Measurements from ENCODE around the gene ACTN3.
"Not testable (repeated sequence)": the region's sequence is repeated elsewhere in the genome, so short reads cannot be mapped to it uniquely, and the experiment has no call there.

ACTN3 gene

DNA sequence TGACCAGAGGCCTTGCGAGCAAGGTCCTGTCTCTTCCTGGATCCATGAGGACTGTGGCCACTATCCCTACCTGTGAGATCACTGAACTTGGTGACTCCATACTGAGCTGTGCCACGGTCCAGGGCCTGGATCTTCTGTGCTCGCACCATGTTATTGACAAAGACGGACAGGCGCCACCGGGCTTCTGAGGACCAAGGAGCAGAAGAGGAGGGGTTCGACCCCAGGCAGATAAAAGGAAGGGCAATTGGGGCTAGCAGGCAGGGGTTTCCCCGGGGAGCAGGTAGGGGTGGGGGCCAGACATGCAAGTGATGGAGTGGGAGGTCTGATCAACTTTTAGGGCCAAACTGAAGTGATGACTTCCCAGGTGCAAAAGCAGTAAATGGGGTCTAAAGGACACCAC lies 19.5 kb downstream of the ACTN3 start:
- no peak overlapping the region for H3K4me3 ChIP-seq (ENCODE audit: low read length)
- no peak overlapping the region for H3K27ac ChIP-seq (ENCODE audit: low read depth, low read length)
- H3K9me3 ChIP-seq (ENCODE audit: insufficient read depth, low read depth, low read length) = no peaks in the 10 kb centered on the region
- peaks cover 14% of the 10 kb centered on the region for H3K4me1 ChIP-seq (ENCODE audit: insufficient read depth, low read length)
- H3K36me3 ChIP-seq (ENCODE audit: insufficient read depth, low read length) = peaks cover 21% of the 10 kb centered on the region; the same call in 1 of the 2 replicates
- WGBS = 95% methylated on average over 8 of the region's 8 CpGs
- H3K9ac ChIP-seq (ENCODE audit: low read depth, low read length) = no peak overlapping the region
- H3K27me3 ChIP-seq (ENCODE audit: insufficient read depth, low read length) = no peaks in the 10 kb centered on the region

DNA sequence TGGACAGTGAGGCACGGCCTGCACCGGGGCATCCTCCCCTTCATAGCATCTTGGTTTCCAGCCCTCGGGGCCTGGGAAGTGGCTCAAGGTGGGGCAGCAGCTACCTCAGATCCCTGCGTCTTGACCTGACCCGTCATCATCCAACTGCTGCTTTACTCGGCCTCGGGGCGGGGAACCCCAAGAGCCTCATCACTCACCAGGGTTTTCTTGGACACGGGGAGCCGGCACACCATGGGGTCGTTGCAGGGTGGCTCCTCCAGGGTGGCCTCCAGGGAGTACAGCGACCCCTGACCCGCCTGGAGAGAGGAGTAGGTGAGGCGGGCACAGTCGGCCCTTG lies 21.1 kb downstream of the ACTN3 start:
- Histone ChIP-seq H3K9me3 (ENCODE audit: insufficient read depth, low read depth, low read length) (peaks cover 4% of the 10 kb centered on the region; the same call in 1 of the 2 replicates), H3K9ac (ENCODE audit: low read depth, low read length) (no peak overlapping the region), H3K27ac (ENCODE audit: low read depth, low read length) (no peak overlapping the region), H3K4me1 (ENCODE audit: insufficient read depth, low read length) (peaks cover 14% of the 10 kb centered on the region), H3K4me3 (ENCODE audit: low read length) (peak overlapping the region; percentile 39), H3K27me3 (ENCODE audit: insufficient read depth, low read length) (no peaks in the 10 kb centered on the region), H3K36me3 (ENCODE audit: insufficient read depth, low read length) (peaks cover 7% of the 10 kb centered on the region; the same call in 1 of the 2 replicates)
- 84% methylated on average over 15 of the region's 15 CpGs for WGBS

GRCh38 chr11:66568124-66568916 lies 21.6 kb downstream of the ACTN3 start, which contains the start of gene CTSF:
CTSF (minus strand) TSS chr11:66568606; CDS start chr11:66568486, 120 bp downstream.
- Histone ChIP-seq H3K9me3 (ENCODE audit: insufficient read depth, low read depth, low read length) (peaks cover 4% of the 10 kb centered on the region; the same call in 1 of the 2 replicates), H3K4me3 (ENCODE audit: low read length) (peak within 1 kb of the TSS; percentile 39), H3K27me3 (ENCODE audit: insufficient read depth, low read length) (no peaks in the 10 kb centered on the region), H3K36me3 (ENCODE audit: insufficient read depth, low read length) (peaks cover under 1% of the 10 kb centered on the region; the same call in 1 of the 2 replicates), H3K4me1 (ENCODE audit: insufficient read depth, low read length) (peaks cover 14% of the 10 kb centered on the region), H3K27ac (ENCODE audit: low read depth, low read length) (peak within 1 kb of the TSS; percentile 99; the same call in 1 of the 2 replicates), H3K9ac (ENCODE audit: low read depth, low read length) (peak within 1 kb of the TSS; percentile 37; the same call in 1 of the 2 replicates)
- WGBS = 69% methylated on average over 77 of the region's 77 CpGs

DNA sequence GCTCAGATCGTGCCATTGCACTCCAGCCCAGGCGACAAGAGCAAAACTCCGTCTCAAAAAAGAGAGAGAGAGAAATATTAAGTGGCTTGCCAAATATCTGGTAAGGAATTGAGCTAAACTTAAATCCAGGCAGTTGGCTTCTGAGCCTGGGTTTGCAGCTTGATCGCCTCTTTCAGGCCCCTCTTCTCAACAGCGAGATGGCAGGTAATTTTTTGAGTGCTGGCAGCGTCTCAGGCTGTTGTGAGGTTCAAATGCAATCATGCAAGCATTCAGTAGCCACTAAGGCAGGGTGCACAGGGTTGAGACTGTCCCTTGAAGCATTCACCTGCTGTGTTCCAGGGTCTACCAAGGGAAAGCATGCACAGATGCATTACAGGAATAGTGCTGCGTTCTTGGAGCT lies 22.4 kb downstream of the ACTN3 start:
- H3K9me3 ChIP-seq (ENCODE audit: insufficient read depth, low read depth, low read length) = peaks cover 4% of the 10 kb centered on the region; the same call in 1 of the 2 replicates
- peaks cover 14% of the 10 kb centered on the region for H3K4me1 ChIP-seq (ENCODE audit: insufficient read depth, low read length)
- H3K27ac ChIP-seq (ENCODE audit: low read depth, low read length) = peak overlapping the region; percentile 99; the same call in 1 of the 2 replicates
- WGBS = 90% methylated on average over 7 of the region's 7 CpGs
- H3K9ac ChIP-seq (ENCODE audit: low read depth, low read length) = no peak overlapping the region
- no peak overlapping the region for H3K4me3 ChIP-seq (ENCODE audit: low read length)
- no peaks in the 10 kb centered on the region for H3K36me3 ChIP-seq (ENCODE audit: insufficient read depth, low read length)
- no peaks in the 10 kb centered on the region for H3K27me3 ChIP-seq (ENCODE audit: insufficient read depth, low read length)

- Histone ChIP-seq H3K4me3 (ENCODE audit: low read length) (no peak overlapping the region), H3K27ac (ENCODE audit: low read depth, low read length) (peak overlapping the region; percentile 99), H3K27me3 (ENCODE audit: insufficient read depth, low read length) (no peaks in the 10 kb centered on the region), H3K36me3 (ENCODE audit: insufficient read depth, low read length) (no peaks in the 10 kb centered on the region), H3K9ac (ENCODE audit: low read depth, low read length) (peak overlapping the region; percentile 63), H3K4me1 (ENCODE audit: insufficient read depth, low read length) (peaks cover 14% of the 10 kb centered on the region), H3K9me3 (ENCODE audit: insufficient read depth, low read depth, low read length) (peaks cover 4% of the 10 kb centered on the region; the same call in 1 of the 2 replicates)
- WGBS = 47% methylated on average over 4 of the region's 5 CpGs
These were observed 23.6 kb downstream of the ACTN3 start for GRCh38 chr11:66570079-66570849.

- H3K4me1 ChIP-seq (ENCODE audit: insufficient read depth, low read length) = peaks cover 14% of the 10 kb centered on the region
- peak overlapping the region; percentile 99 for H3K27ac ChIP-seq (ENCODE audit: low read depth, low read length)
- WGBS = 94% methylated on average over 1 of the region's 2 CpGs
- no peak overlapping the region for H3K4me3 ChIP-seq (ENCODE audit: low read length)
- peaks cover 4% of the 10 kb centered on the region; the same call in 1 of the 2 replicates for H3K9me3 ChIP-seq (ENCODE audit: insufficient read depth, low read depth, low read length)
- H3K36me3 ChIP-seq (ENCODE audit: insufficient read depth, low read length) = no peaks in the 10 kb centered on the region
- peak overlapping the region; percentile 63; the same call in 1 of the 2 replicates for H3K9ac ChIP-seq (ENCODE audit: low read depth, low read length)
- no peaks in the 10 kb centered on the region for H3K27me3 ChIP-seq (ENCODE audit: insufficient read depth, low read length)
These were observed 24.1 kb downstream of the ACTN3 start for GRCh38 chr11:66570850-66571180.

GRCh38 chr11:66579017-66579606 lies 32.4 kb downstream of the ACTN3 start:
- Histone ChIP-seq H3K9me3 (ENCODE audit: insufficient read depth, low read depth, low read length) (0 out of 2 replicates have a peak, but pooled peaks cover 9% of the 10 kb centered on the region), H3K9ac (ENCODE audit: low read depth, low read length) (no peak overlapping the region), H3K27ac (ENCODE audit: low read depth, low read length) (no peak overlapping the region), H3K27me3 (ENCODE audit: insufficient read depth, low read length) (peaks cover 6% of the 10 kb centered on the region; the same call in 1 of the 2 replicates), H3K36me3 (ENCODE audit: insufficient read depth, low read length) (no peaks in the 10 kb centered on the region), H3K4me1 (ENCODE audit: insufficient read depth, low read length) (no peaks in the 10 kb centered on the region), H3K4me3 (ENCODE audit: low read length) (no peak overlapping the region)
- 27% methylated on average over 25 of the region's 25 CpGs for WGBS

DNA sequence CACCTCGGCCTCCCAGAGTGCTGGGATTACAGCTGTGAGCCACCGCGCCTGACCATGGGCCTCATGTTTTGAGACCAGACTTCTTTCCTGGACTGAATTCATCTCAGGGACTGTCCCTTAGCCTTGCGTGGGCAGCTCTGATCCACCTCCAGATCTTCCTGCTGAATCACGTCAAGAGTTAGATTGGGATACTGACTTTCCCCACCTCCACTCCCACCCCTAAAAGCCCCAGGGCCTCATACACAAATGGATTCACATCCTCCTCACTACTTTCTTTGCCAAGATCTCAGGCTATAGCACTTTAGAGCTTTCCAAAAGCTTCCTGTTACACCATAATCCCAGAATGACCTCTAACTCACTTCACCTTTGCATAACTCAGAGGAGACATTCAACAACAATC lies 34.1 kb downstream of the ACTN3 start:
- WGBS = 93% methylated on average over 5 of the region's 5 CpGs
- no peaks in the 10 kb centered on the region for H3K36me3 ChIP-seq (ENCODE audit: insufficient read depth, low read length)
- no peak overlapping the region for H3K4me3 ChIP-seq (ENCODE audit: low read length)
- H3K4me1 ChIP-seq (ENCODE audit: insufficient read depth, low read length) = no peaks in the 10 kb centered on the region
- H3K27me3 ChIP-seq (ENCODE audit: insufficient read depth, low read length) = peaks cover 6% of the 10 kb centered on the region; the same call in 1 of the 2 replicates
- H3K27ac ChIP-seq (ENCODE audit: low read depth, low read length) = no peak overlapping the region
- no peak overlapping the region for H3K9ac ChIP-seq (ENCODE audit: low read depth, low read length)
- 0 out of 2 replicates have a peak, but pooled peaks cover 9% of the 10 kb centered on the region for H3K9me3 ChIP-seq (ENCODE audit: insufficient read depth, low read depth, low read length)

GRCh38 chr11:66581261-66581660 lies 34.6 kb downstream of the ACTN3 start:
- peaks cover 11% of the 10 kb centered on the region; the same call in 1 of the 2 replicates for H3K9me3 ChIP-seq (ENCODE audit: insufficient read depth, low read depth, low read length)
- no peak overlapping the region for H3K9ac ChIP-seq (ENCODE audit: low read depth, low read length)
- no peaks in the 10 kb centered on the region for H3K36me3 ChIP-seq (ENCODE audit: insufficient read depth, low read length)
- H3K27ac ChIP-seq (ENCODE audit: low read depth, low read length) = no peak overlapping the region
- WGBS = 89% methylated on average over 1 of the region's 3 CpGs
- H3K4me1 ChIP-seq (ENCODE audit: insufficient read depth, low read length) = no peaks in the 10 kb centered on the region
- peaks cover 6% of the 10 kb centered on the region; the same call in 1 of the 2 replicates for H3K27me3 ChIP-seq (ENCODE audit: insufficient read depth, low read length)
- H3K4me3 ChIP-seq (ENCODE audit: low read length) = no peak overlapping the region

- 89% methylated on average over 3 of the region's 3 CpGs for WGBS
- not testable (repeated sequence) for H3K4me1 ChIP-seq (ENCODE audit: insufficient read depth, low read length); H3K27ac ChIP-seq (ENCODE audit: low read depth, low read length); H3K36me3 ChIP-seq (ENCODE audit: insufficient read depth, low read length); H3K27me3 ChIP-seq (ENCODE audit: insufficient read depth, low read length); H3K9ac ChIP-seq (ENCODE audit: low read depth, low read length); H3K4me3 ChIP-seq (ENCODE audit: low read length)
- peaks cover 13% of the 10 kb centered on the region; the same call in 1 of the 2 replicates for H3K9me3 ChIP-seq (ENCODE audit: insufficient read depth, low read depth, low read length)
These were observed 36.0 kb downstream of the ACTN3 start for GRCh38 chr11:66582565-66583147.

Measured in HUES64 (cell line).